GM18526 (cell line): ENCODE measurements around the gene BORCS8.

ENCODE experiments used
- POLR2A ChIP-seq: IDR thresholded peaks from 3 replicates; pipeline ENCODE4 v1.6.1; 2011; ENCODE audit not compliant: insufficient read length; ENCODE audit errors: extremely low read depth

Gene BORCS8

DNA sequence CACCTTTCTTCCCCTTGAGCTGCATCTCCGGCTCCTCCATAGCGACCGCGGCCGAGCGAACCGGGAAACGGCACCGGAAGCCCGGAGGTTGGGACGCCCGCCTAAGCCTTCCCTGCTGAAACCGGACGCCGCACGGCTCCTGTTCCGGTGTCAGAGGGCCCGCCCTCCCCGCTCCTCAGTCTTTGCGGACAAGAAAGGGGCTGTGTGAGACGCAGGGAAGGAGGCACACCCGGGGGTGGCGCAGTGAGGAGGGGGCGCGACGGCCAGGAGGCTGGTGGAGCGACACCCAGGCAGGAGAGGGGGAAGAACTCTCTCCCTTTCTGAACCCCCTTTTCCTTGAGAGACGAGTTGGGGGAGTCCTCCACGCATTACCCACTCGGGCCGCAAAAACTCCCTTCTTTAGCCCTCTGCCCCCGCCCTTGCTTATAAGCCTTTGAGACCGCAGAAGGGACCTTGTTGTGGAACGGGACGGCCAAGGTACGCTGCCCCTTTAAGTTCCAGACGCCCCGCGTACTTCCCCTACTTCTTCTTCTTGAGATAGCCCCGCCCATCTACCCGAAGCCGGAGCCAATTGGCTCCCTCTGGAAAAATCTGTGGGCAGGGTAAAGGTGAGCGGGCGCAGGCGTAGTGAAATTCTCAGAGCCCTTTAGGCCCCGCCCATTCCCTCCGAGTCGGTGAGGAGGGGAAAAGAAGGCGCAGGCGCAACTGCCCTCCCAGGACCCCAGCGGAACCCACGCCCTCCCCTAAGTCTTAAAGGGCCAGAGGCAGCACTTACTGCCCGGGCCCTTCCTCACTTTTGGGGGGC lies at the start of gene BORCS8, which contains the start of gene RFXANK:
BORCS8 (minus strand) TSS at position 75 of the 805 bp plus-strand sequence; CDS start at position 40, 35 bp downstream.
RFXANK (plus strand) TSS at position 181 of the 805 bp plus-strand sequence. CDS start 1,689 bp downstream, outside the sequence.
- TF ChIP-seq POLR2A, result peak; percentile 76

- no peak for TF ChIP-seq POLR2A
These were observed 48.5 kb upstream of the BORCS8 start for GRCh38 chr19:19240476-19240875.

DNA sequence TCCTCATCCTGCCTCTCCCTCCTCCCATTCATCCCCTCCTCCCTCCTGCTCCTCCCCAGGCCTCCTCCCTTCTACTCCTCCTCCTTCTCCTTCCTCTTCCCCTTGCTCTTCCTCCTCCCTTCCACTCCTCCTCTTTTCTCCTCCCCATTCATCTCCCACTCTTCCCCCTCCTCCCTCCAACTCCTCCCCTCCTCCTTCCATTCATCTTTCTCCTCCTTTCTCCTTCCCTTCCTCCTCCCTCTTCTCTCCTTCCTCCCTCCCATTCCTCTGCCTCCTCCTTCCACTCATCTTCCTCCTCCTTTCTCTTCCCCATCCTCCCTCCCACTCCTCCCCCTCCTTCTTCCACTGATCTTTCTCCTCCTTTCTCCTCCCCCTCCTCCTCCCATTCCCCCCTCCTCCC lies 47.7 kb upstream of the BORCS8 start:
- TF ChIP-seq POLR2A, result no peak

DNA sequence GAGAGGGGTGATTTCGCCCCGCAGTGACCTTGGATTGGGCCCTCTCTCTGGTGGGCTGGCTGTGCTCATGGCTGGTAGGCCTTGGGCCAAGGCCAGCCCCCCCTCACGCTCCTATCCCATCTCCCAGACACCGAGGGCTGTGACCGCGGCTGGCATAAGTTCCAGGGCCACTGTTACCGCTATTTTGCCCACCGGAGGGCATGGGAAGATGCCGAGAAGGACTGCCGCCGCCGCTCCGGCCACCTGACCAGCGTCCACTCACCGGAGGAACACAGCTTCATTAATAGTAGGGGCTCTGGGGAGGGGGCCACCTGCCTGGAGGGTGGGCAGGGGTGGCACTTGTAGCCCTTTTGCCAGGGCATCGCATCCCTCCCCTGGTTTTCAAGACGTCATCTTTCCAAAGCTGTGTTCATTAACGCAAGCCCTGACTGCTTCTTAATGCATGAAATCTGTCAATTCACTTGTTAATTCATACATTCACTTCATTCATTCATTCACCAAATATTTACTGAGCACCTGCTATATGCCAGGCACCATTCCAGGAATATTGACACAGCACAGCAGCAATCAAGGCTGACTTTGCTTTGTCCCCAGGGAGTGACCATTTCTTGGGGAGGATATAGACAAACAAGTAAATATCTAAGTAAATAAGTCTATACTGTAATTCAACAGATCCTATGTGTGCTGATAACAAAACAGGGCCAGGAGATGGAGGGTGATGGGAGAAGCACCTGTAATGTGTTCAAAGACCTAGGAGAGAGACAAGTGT lies 46.4 kb upstream of the BORCS8 start:
- no peak for TF ChIP-seq POLR2A

DNA sequence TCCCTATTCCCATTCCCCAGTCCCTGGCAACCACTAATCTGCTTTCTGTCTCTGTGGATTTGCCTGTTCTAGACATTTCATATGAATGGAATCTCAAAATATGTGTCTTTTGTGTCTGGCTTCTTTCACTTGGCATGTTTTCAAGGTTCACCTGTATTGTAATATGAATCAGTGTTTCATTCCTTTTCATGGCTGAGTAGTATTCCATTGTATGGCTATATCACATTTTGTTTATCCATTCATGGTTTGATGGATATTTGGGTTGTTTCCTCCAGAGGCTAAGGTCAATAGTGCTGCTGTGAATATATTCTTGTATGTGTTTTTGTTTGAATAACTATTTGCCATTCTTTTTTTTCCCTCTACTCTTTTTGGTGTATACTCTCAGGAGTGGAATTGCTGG lies 44.2 kb upstream of the BORCS8 start:
- TF ChIP-seq POLR2A, result no peak

DNA sequence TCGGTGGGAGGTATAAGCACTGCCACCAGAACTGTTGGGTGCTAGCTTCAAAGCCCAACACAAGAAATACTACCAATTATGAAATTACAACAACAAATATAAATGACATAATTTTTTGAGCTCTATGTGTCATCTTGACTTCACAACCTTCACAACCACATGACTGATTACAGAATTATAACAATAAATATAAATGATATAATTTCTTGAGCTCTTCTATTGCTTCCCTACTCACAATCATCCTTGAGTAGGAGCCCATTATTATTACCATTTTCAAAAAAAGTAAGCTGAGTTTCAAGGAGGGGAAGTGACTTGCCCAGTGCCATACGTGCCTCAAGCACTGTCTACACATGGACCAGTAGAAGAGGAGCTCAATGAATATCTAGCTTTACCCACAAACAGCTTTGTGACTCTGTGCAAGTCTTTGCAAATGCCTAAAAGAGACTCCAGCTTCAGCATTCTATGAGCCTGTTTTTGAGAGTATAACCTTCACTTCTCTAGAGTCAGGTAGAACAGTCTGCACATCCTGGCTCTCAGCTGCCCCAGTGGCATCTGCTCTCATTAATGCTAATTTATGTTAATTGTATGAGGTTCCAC lies 42.4 kb upstream of the BORCS8 start:
- TF ChIP-seq POLR2A, result no peak

GRCh38 chr19:19232261-19232721 lies 40.3 kb upstream of the BORCS8 start:
- TF ChIP-seq POLR2A, result no peak

GRCh38 chr19:19230999-19231398 lies 39.0 kb upstream of the BORCS8 start:
- TF ChIP-seq POLR2A, result no peak

GRCh38 chr19:19229701-19230100 lies 37.7 kb upstream of the BORCS8 start:
- no peak for TF ChIP-seq POLR2A

DNA sequence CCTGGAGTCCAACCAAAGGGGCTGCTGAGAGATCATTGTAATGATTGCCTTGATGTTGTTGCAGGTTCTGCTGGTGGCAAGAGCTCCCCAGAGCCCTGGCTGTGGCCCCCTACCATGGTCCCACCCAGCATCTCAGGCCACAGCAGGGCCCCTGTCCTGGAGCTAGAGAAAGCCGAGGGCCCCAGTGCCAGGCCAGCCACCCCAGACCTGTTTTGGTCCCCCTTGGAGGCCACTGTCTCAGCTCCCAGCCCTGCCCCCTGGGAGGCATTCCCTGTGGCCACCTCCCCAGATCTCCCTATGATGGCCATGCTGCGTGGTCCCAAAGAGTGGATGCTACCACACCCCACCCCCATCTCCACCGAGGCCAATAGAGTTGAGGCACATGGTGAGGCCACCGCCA lies 35.3 kb upstream of the BORCS8 start:
- no peak for TF ChIP-seq POLR2A

GRCh38 chr19:19226663-19227062 lies 34.7 kb upstream of the BORCS8 start:
- no peak for TF ChIP-seq POLR2A

DNA sequence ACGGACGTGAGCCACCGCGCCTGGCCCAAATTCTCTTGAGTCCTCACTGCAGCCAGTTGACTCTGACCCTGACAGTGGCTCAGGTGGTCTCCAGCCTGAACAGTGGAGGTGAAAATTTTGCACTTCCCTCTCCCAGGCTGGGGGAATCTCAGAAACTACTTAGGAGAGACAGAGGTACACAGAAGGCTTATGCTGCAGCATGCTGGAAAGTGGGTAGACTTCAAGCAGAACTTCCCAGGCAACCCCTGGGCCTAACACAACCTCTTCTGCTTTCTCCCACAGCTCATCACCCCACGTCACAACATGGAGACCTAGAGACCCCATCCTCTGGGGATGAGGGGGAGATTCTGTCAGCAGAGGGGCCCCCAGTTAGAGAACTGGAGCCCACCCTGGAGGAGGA lies 34.3 kb upstream of the BORCS8 start:
- TF ChIP-seq POLR2A, result no peak

- no peak for TF ChIP-seq POLR2A
These were observed 33.0 kb upstream of the BORCS8 start for GRCh38 chr19:19224852-19225494.

- TF ChIP-seq POLR2A, result no peak
These were observed 32.3 kb upstream of the BORCS8 start for GRCh38 chr19:19224150-19224851.

GRCh38 chr19:19223636-19224035 lies 31.7 kb upstream of the BORCS8 start:
- no peak for TF ChIP-seq POLR2A
